ENCODE measurements around the gene DNAJB13.

Gene DNAJB13

DNA sequence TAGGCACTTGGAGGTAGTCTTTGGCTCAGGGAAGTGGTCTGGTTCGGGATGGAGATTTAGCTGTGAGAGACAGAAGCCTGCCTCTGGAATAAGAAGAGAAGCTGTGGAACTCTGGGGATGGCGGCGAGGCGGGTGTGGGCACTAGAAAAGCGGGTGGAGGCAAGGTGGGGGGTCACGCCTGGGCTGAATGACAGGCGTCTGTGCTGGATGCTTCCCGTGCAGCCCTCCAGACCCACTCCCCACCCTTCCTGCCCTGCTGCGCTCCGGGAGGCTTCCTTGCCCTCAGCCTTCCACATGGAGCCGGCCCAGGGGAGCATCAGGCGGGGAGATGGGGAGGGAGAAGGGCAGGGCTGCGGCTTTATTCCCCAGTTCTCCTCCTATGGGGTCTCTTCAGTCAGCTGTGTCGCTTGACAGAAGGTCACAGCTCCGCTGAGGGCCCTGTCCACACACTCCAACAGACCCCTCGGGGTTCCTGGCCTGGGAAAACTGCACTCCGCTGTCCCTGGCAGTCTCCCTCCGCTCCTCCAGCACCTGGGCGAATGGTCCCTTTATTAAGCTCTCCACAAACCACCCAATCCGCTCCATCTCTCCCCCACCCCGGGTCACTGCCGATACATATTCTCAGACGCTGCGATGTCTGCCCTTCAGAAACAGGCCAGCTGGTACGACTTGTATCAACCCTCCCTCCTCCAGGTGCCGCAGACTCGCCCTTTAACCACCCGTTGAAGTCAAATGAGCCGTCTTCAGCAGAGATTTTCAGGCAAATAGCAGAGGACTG is 6.2 kb downstream of the DNAJB13 start:
- DNase-seq: no peak

DNA sequence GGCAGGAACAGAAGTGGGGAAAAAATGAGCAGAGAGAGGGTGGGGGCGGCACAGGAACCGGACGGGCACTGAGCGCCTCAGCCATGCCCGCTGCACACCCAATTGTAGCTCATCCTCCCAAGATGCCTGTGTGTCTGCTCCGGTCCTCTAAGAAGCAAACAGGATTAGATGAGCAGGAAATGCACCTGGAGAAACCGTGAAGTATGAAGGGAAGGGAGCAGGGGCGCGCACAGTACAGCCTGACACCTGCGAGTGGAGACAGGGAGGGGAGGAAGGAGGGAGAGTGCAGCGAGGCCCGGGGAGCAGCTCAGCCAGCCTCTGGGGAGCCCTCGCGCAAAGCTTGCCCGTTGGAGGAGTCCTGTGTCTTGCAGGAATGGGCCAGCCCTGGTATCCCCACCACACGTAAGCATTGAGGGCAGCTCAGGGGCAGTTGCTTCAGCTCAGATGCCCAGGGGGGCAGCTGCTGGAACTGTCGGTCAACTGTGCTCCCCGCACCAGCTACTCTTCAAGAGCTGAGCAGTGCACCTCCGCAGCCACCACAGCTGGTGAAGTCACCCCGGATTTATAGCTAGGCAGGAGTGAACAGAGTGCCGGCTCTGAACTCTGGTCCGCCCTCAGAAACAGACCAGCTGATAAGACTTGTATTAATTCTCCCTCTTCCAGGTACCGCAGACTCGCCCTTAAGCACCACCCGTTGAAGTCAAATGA is 7.0 kb downstream of the DNAJB13 start:
- DNase-seq: no peak

DNA sequence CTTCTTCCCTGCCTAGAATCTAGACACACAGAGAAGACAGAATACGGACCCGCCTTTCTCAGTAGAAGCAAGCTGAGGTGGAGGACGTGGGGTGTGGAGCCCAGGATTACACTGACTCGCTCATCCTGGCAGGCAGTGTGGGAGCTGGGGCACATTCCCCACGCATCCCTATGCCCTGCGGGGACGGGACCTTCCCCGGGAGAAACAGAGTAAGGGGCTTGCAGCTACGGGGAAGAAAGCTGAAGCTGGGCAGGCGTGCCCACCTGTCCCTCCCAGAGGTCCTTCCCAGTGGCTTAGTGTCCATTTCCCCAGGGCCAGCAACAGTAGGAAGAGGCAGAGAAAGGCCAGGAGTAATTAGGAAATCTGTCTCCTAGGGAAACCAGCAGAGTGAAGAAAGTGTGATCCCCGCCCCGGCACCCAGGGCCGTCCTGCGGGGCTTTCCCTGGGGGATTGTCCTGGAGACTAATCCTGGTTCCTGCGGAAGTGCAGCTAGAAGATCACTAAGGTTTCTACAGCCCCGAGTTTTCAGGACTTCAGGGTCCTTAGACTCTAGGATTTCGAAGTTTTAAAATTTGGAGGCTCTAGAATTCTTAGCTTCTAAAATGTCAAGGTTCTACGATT is 7.8 kb downstream of the DNAJB13 start:
- DNase-seq: no peak

DNA sequence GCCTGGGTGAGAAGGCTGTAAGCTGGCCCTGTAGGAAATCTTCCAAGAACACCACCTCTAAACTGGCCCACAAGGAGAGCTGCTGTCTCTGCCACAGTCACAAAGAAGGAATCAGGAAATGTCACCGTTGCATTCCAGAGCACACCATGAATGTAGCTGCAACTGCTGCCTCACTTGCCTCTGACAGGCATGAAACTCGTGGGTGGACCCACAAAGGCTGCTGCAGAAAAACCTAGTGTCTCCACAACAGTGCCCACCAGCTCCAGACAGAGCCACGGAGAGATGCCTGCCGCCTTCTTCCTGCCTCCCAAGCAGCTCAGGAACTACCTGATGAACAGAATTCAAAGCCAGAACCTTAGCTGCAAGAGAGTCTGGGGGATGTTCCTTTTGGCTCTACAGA is 10.5 kb downstream of the DNAJB13 start:
- no peak for DNase-seq

DNA sequence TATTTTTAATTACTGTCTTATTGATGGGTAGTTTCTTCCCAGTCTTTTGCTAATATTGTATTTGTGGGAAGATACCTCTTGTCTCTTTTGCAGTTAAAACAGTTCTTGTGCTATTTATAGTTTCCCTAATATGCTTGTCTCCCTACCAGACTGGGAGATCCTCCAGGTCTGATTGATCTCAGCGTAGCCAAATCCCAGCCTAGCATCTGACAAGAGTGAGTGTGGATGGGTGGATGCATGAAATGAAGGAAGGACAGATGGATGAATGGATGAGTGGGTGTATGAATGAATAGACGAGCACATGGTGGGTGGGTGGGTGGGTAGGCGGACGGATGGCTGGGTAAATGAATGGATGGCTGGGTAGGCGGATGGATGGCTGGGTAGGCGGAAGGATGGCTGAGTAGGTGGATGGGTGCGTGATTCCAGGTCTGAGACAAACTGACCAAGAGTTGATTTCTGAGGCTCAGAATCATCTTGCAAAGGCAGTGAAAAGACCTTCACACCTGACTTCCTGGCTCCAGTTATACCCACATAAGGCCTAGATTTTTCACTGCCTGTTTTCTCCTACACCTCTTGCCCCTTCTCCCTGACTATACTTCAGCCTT is 11.4 kb downstream of the DNAJB13 start:
- no peak for DNase-seq

GRCh38 chr11:73963861-73964260 is 13.0 kb downstream of the DNAJB13 start:
- DNase-seq: no peak

GRCh38 chr11:73965076-73965763 is 14.4 kb downstream of the DNAJB13 start:
- DNase-seq: no peak

DNA sequence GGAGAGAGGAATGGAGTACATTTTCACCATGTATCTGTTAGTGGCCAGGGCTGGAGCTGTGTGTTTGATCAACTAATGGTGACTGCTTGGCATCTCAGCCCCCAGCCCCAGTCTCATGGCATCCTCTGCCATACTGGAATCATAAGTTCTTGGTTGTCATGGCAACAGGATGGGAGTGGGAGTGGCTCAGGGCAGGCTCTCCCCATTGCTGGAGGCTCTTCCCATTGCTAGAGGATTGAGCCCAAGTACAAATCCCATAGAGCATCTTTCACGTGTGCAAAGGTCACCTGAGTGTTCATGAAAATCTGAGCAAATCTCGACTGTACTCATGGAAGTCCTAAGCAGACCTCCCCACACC is 14.9 kb downstream of the DNAJB13 start:
- no peak for DNase-seq

- no peak for DNase-seq
These were observed 17.6 kb downstream of the DNAJB13 start for GRCh38 chr11:73968356-73968966.

DNA sequence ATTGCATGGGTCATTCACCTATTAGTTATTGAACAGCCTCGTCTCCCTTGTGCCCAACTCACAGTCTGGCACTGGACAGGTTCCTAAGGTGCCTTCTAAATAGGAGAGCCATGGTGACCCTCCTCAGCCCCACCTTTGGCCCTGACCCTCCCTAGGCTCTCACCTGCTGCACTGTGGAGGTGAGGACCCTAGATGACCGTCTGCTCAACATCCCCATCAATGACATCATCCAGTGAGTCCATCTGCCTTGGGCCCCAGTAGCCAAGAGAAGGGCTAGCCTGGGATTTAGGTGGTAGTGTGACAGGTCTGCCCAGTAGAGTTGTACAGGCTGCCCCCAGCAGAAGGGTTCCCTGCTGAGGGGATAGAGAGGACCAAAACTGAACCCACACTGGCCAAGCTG is 18.3 kb downstream of the DNAJB13 start:
- DNase-seq: no peak

GRCh38 chr11:73969991-73970800 is 19.4 kb downstream of the DNAJB13 start:
- DNase-seq: no peak

GRCh38 chr11:73971175-73971719 is 20.4 kb downstream of the DNAJB13 start:
- no peak for DNase-seq

DNA sequence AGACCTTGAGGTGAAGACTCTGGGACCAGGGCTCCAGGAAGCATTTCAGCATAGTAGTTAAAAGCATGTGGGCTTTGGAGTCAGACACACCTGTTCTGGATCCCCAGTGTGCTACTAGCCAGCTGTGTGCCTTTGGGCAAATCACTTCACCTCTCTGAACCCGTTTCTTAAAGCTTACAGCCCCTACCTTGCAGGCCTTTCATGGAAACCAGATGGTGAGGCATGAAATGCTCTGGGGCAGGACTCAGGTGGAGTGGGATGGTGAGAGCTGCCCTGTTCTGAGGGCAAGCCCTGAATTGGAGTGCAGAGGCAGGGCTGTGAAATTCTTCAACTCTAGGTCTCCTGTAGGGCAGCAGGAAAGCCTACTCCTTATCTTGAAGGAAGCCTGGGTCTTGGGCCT is 21.4 kb downstream of the DNAJB13 start:
- DNase-seq: no peak

GRCh38 chr11:73972620-73973449 is 22.0 kb downstream of the DNAJB13 start:
- DNase-seq: no peak

- no peak for DNase-seq
These were observed 24.0 kb downstream of the DNAJB13 start for GRCh38 chr11:73974604-73975478.

- no peak for DNase-seq
These were observed 24.6 kb downstream of the DNAJB13 start for GRCh38 chr11:73975479-73975757.

DNA sequence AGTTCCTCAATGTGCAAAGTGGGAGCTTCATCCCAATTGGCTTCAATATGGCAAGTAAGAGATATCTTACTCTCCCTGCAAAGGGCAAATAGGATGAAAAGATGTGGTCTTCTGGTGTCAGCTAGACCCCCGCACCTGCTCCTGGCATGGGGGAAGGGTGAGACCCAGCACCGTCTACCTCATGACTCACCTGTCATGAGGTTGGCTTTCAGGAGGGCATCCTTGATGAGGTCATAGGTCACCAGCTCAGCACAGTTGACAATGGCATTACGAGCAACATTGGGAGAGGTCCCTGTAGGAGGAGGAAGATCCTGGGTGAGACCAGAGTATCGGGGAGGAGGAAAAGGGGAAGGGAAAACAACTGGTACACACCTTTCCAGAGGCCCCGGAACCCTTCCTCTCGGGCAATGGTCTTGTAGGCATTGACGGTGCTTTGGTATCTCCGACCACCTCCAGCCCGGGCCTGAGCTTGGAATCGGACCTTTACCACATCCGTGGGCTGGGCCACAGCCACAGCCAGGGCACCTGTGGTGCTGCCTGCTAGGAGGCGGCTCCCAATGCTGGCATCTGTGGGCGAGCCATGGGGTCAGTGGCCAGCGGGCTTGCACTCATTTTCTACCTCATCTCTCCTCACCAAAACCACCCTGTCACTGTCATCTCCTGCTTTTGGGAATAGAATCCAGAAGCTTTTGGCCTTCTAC is 25.8 kb downstream of the DNAJB13 start:
- DNase-seq: no peak

DNA sequence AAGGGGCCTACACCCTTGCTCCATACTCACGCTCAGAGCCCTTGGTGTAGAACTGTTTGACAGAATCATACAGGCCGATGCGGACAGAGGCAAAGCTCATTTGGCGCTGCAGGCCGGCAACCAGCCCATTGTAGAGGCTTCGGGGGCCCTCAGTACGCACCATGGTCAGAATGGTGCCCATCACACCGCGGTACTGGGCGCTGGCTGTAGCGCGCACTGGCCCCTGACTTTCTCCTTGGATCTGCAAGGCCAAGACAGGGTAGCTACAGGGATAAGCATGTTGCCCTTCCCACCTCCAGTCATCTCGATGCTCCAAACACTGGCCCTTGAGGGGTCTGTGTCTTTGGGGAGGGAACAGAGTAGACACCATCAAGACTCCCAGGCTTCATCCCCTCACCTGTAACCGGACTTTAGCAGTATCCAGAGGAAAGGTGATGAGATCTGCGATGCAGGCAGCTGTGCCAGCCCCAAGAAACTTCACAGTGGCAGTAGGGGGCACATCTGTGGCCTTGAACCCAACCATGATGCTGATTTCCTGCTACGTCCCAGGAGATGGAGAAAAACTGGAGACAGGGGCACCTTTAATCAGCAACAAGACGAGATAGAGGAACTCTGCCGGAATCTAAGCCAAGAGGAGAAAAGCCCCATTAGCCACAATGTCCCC is 27.2 kb downstream of the DNAJB13 start:
- DNase-seq: no peak

Measured in NCI-H1105 treated with DMSO at 0.1 percent for 48 hours (cell line).